Osteocyte (in vitro differentiated cells): Measurements from ENCODE around the gene SACM1L. TPM values are rescaled to one million over a fixed set of nuclear protein-coding genes. Genes with fewer than 3 reads are reported as not detected.
A peak's percentile ranks its signal among the peaks of the same experiment; 100 is the strongest.

ENCODE experiments used
- DNase-seq: peaks from one replicate; pipeline ENCODE4 v3.0.0; 2021; ENCODE audit warnings: mixed read lengths; ENCODE audit not compliant: unreplicated experiment; ENCODE audit errors: extremely low spot score
- H3K27ac Mint-ChIP-seq: one replicate; pipeline ENCODE4 v1.8.0; 2021; ENCODE audit warnings: mild to moderate bottlenecking, mixed read lengths; ENCODE audit not compliant: unreplicated experiment
- H3K27me3 Mint-ChIP-seq: one replicate; pipeline ENCODE4 v1.8.0; 2021; ENCODE audit warnings: mixed read lengths; ENCODE audit not compliant: unreplicated experiment
- H3K36me3 Mint-ChIP-seq: one replicate; pipeline ENCODE4 v1.8.0; 2021; ENCODE audit warnings: mixed read lengths; ENCODE audit not compliant: unreplicated experiment
- H3K4me1 Mint-ChIP-seq: one replicate; pipeline ENCODE4 v1.8.0; 2021; ENCODE audit warnings: mixed read lengths; ENCODE audit not compliant: unreplicated experiment
- H3K4me3 Mint-ChIP-seq: one replicate; pipeline ENCODE4 v1.8.0; 2021; ENCODE audit warnings: mild to moderate bottlenecking, moderate library complexity, mixed read lengths; ENCODE audit not compliant: unreplicated experiment
- H3K9me3 Mint-ChIP-seq: one replicate; pipeline ENCODE4 v1.8.0; 2021; ENCODE audit warnings: mixed read lengths; ENCODE audit not compliant: unreplicated experiment
- total RNA-seq: library from RNA; stranded (reverse); gene quantifications from 2 replicates; pipeline ENCODE4 v1.2.1, GENCODE V29; 2021
- TF ChIP-seq, protein P1 (sequence below): fragments of 200-600 bp; sonication (generic); IDR thresholded peaks from 2 replicates; pipeline ENCODE4 v1.5.0; 2021; ENCODE audit warnings: antibody characterized with exemption, mild to moderate bottlenecking, moderate library complexity

The SACM1L gene
- total RNA-seq, 1 donor from 2014 or later = 38.3 TPM

DNA sequence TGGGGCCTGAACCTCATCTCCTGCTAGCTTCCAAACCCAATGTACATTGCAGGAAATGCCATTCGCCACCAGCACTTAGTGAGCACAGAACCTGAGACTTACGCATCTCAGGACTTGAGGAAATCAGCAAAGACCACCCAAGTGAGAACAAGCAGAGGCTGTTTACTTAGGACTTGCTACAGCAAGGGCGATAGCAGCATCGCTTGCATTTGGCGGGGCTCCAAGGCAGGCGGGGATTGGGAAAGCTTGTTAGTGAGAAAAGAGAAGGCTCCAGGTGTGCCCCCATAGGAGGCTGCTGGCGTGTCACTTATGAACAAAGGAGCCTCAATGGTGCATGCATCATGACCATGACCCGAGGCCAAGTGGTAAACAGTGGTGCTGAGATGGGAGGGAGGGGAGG, 87.4 kb downstream of the SACM1L start:
- TF ChIP-seq, protein P1, sequence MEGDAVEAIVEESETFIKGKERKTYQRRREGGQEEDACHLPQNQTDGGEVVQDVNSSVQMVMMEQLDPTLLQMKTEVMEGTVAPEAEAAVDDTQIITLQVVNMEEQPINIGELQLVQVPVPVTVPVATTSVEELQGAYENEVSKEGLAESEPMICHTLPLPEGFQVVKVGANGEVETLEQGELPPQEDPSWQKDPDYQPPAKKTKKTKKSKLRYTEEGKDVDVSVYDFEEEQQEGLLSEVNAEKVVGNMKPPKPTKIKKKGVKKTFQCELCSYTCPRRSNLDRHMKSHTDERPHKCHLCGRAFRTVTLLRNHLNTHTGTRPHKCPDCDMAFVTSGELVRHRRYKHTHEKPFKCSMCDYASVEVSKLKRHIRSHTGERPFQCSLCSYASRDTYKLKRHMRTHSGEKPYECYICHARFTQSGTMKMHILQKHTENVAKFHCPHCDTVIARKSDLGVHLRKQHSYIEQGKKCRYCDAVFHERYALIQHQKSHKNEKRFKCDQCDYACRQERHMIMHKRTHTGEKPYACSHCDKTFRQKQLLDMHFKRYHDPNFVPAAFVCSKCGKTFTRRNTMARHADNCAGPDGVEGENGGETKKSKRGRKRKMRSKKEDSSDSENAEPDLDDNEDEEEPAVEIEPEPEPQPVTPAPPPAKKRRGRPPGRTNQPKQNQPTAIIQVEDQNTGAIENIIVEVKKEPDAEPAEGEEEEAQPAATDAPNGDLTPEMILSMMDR = no peak
- DNase-seq = peak; percentile 80
- Mint-ChIP-seq H3K4me1 (no peaks in the 10 kb centered on the region), H3K9me3 (no peaks in the 10 kb centered on the region), H3K36me3 (no peaks in the 10 kb centered on the region), H3K27me3 (peaks cover 38% of the 10 kb centered on the region), H3K27ac (no peak overlapping the region), H3K4me3 (no peak overlapping the region)

- TF ChIP-seq, protein P1 = no peak
- Mint-ChIP-seq H3K27me3 (peaks cover 34% of the 10 kb centered on the region), H3K4me3 (no peak overlapping the region), H3K36me3 (no peaks in the 10 kb centered on the region), H3K9me3 (no peaks in the 10 kb centered on the region), H3K27ac (no peak overlapping the region), H3K4me1 (no peaks in the 10 kb centered on the region)
- DNase-seq = peak; percentile 71
These were observed 88.0 kb downstream of the SACM1L start for GRCh38 chr3:45777111-45777745.

- TF ChIP-seq, protein P1 = no peak
- H3K4me3 Mint-ChIP-seq = no peak overlapping the region
- no peak overlapping the region for H3K27ac Mint-ChIP-seq
- H3K27me3 Mint-ChIP-seq = peaks cover 33% of the 10 kb centered on the region
- H3K36me3 Mint-ChIP-seq = no peaks in the 10 kb centered on the region
- DNase-seq = peak; percentile 81
- no peaks in the 10 kb centered on the region for H3K9me3 Mint-ChIP-seq
- H3K4me1 Mint-ChIP-seq = no peaks in the 10 kb centered on the region
These were observed 88.7 kb downstream of the SACM1L start for GRCh38 chr3:45777746-45778386.

DNA sequence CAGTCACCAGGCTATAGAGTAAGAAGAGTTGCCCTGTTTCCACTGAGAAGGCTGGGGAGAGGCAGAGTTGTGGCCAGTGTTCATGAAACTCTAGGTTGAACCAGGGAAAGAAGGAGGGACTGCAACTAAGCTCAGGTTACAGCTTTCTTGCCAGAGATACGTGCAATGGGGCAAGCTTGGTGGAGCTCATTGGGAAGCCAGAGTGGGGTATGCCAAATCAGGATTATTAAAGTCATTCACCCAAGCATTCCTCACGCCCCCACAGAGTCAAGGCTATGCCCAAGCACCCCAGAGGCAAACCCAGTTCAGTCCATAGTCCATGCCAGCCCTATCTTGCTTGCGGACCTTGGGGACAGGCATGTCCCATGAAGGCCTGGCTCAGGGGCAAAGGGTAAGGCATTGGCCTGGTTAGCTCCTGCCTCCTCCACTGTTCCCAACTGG, 89.6 kb downstream of the SACM1L start:
- H3K36me3 Mint-ChIP-seq = no peaks in the 10 kb centered on the region
- TF ChIP-seq, protein P1 = no peak
- H3K27me3 Mint-ChIP-seq = peaks cover 25% of the 10 kb centered on the region
- H3K9me3 Mint-ChIP-seq = no peaks in the 10 kb centered on the region
- no peaks in the 10 kb centered on the region for H3K4me1 Mint-ChIP-seq
- H3K27ac Mint-ChIP-seq = no peak overlapping the region
- peak; percentile 71 for DNase-seq
- H3K4me3 Mint-ChIP-seq = no peak overlapping the region
